ENCODE measurements around the gene HDAC1. TPM values are rescaled to one million over a fixed set of nuclear protein-coding genes. Genes with fewer than 3 reads are reported as not detected.
A peak's percentile ranks its signal among the peaks of the same experiment; 100 is the strongest.

Gene HDAC1
- total and polyA plus RNA-seq, 2 of the 8 experiments (the other 6 are each of a cell fraction or from before 2014, with no cell fraction given), result 111 to 125 TPM

DNA sequence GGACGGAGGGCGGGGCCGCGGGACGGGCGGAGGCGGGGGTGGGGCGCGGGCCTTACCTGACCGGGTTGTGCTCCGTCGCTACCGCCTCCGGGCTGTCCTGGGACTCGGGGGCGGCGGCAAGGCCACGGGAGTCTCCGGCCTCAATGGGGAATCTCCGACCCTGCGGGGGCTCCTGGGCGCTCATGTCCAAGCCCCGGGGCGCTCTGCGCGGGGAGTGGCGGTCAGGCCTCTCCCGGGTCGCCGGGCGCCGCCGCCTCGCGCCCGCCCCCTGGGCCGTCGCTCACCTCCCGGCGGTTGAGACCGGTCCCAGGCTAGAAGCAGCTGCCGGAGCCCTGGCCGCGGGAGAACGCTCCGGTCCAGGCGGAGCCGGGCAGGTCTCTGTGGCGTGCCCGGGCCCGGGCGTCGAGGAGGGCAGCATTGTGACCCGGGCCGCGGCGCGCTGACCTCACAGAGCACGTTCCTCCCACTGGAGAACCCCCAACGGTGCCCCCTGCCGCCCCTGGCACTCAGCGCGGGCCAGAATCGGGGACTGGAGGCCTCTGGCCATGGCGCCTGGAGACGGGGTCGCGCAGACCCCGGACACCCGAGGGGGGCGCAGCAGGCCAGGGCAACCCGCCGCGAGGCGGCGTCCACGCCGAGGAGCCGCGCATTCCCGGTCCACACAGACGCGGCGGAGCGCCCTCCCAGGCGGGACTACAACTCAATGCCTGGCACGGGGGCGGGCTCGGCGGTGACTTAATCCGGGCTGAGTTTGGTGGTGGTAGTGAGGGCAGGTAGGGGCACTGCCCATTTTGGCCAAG lies 70.0 kb downstream of the HDAC1 start (continued):
- TF ChIP-seq, protein P1, sequence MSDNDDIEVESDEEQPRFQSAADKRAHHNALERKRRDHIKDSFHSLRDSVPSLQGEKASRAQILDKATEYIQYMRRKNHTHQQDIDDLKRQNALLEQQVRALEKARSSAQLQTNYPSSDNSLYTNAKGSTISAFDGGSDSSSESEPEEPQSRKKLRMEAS (IDR thresholded peaks at IDR 0.05), result peak; percentile 90
- TF ChIP-seq, protein P2, sequence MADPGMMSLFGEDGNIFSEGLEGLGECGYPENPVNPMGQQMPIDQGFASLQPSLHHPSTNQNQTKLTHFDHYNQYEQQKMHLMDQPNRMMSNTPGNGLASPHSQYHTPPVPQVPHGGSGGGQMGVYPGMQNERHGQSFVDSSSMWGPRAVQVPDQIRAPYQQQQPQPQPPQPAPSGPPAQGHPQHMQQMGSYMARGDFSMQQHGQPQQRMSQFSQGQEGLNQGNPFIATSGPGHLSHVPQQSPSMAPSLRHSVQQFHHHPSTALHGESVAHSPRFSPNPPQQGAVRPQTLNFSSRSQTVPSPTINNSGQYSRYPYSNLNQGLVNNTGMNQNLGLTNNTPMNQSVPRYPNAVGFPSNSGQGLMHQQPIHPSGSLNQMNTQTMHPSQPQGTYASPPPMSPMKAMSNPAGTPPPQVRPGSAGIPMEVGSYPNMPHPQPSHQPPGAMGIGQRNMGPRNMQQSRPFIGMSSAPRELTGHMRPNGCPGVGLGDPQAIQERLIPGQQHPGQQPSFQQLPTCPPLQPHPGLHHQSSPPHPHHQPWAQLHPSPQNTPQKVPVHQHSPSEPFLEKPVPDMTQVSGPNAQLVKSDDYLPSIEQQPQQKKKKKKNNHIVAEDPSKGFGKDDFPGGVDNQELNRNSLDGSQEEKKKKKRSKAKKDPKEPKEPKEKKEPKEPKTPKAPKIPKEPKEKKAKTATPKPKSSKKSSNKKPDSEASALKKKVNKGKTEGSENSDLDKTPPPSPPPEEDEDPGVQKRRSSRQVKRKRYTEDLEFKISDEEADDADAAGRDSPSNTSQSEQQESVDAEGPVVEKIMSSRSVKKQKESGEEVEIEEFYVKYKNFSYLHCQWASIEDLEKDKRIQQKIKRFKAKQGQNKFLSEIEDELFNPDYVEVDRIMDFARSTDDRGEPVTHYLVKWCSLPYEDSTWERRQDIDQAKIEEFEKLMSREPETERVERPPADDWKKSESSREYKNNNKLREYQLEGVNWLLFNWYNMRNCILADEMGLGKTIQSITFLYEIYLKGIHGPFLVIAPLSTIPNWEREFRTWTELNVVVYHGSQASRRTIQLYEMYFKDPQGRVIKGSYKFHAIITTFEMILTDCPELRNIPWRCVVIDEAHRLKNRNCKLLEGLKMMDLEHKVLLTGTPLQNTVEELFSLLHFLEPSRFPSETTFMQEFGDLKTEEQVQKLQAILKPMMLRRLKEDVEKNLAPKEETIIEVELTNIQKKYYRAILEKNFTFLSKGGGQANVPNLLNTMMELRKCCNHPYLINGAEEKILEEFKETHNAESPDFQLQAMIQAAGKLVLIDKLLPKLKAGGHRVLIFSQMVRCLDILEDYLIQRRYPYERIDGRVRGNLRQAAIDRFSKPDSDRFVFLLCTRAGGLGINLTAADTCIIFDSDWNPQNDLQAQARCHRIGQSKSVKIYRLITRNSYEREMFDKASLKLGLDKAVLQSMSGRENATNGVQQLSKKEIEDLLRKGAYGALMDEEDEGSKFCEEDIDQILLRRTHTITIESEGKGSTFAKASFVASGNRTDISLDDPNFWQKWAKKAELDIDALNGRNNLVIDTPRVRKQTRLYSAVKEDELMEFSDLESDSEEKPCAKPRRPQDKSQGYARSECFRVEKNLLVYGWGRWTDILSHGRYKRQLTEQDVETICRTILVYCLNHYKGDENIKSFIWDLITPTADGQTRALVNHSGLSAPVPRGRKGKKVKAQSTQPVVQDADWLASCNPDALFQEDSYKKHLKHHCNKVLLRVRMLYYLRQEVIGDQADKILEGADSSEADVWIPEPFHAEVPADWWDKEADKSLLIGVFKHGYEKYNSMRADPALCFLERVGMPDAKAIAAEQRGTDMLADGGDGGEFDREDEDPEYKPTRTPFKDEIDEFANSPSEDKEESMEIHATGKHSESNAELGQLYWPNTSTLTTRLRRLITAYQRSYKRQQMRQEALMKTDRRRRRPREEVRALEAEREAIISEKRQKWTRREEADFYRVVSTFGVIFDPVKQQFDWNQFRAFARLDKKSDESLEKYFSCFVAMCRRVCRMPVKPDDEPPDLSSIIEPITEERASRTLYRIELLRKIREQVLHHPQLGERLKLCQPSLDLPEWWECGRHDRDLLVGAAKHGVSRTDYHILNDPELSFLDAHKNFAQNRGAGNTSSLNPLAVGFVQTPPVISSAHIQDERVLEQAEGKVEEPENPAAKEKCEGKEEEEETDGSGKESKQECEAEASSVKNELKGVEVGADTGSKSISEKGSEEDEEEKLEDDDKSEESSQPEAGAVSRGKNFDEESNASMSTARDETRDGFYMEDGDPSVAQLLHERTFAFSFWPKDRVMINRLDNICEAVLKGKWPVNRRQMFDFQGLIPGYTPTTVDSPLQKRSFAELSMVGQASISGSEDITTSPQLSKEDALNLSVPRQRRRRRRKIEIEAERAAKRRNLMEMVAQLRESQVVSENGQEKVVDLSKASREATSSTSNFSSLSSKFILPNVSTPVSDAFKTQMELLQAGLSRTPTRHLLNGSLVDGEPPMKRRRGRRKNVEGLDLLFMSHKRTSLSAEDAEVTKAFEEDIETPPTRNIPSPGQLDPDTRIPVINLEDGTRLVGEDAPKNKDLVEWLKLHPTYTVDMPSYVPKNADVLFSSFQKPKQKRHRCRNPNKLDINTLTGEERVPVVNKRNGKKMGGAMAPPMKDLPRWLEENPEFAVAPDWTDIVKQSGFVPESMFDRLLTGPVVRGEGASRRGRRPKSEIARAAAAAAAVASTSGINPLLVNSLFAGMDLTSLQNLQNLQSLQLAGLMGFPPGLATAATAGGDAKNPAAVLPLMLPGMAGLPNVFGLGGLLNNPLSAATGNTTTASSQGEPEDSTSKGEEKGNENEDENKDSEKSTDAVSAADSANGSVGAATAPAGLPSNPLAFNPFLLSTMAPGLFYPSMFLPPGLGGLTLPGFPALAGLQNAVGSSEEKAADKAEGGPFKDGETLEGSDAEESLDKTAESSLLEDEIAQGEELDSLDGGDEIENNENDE (IDR thresholded peaks at IDR 0.05; ENCODE audit: insufficient replicate concordance, low read length), result no peak
- peak; percentile 40; the same call in 1 of the 2 replicates for TF ChIP-seq PHF8 (conservative IDR thresholded peaks at IDR 0.05; ENCODE audit: low read depth, low read length)
- TF ChIP-seq CTBP2 (IDR thresholded peaks at IDR 0.05; ENCODE audit: borderline replicate concordance, insufficient read depth, insufficient read length, low read length), result peak; percentile 73
- TF ChIP-seq GTF2F1 (IDR thresholded peaks at IDR 0.05; ENCODE audit: borderline replicate concordance, low read depth, low read length), result no peak
- TF ChIP-seq ZNF274 (IDR thresholded peaks at IDR 0.05; ENCODE audit: borderline replicate concordance, extremely low read depth, low read length), result no peak
- TF ChIP-seq CHD2 (IDR thresholded peaks at IDR 0.05; ENCODE audit: low read length), result no peak
